BE2C (cell line): ENCODE data around the gene DTHD1.

Experiments
- DNase-seq: peaks from one replicate; pipeline ENCODE4 v3.0.0-alpha.2; 2020
- H3K27me3 ChIP-seq: fragments of 250-450 bp; sonication (Bioruptor Pico); 2 replicates; pipeline ENCODE4 v1.5.1; 2020; ENCODE audit warnings: mild to moderate bottlenecking
- H3K36me3 ChIP-seq: fragments of 250-450 bp; sonication (Bioruptor Pico); 2 replicates; pipeline ENCODE4 v1.5.1; 2020; ENCODE audit warnings: mild to moderate bottlenecking
- H3K4me1 ChIP-seq: fragments of 250-450 bp; sonication (Bioruptor Pico); 2 replicates; pipeline ENCODE4 v1.5.1; 2020
- H3K4me3 ChIP-seq: 2 replicates; pipeline ENCODE4 v1.5.1; 2011; ENCODE audit warnings: low read depth, low read length
- H3K9me3 ChIP-seq: fragments of 250-450 bp; sonication (Bioruptor Pico); 2 replicates; pipeline ENCODE4 v1.5.1; 2020
- CTCF ChIP-seq: IDR thresholded peaks from 2 replicates; pipeline ENCODE4 v1.5.1; 2012; ENCODE audit warnings: mild to moderate bottlenecking, low read depth, low read length

The DTHD1 gene

DNA sequence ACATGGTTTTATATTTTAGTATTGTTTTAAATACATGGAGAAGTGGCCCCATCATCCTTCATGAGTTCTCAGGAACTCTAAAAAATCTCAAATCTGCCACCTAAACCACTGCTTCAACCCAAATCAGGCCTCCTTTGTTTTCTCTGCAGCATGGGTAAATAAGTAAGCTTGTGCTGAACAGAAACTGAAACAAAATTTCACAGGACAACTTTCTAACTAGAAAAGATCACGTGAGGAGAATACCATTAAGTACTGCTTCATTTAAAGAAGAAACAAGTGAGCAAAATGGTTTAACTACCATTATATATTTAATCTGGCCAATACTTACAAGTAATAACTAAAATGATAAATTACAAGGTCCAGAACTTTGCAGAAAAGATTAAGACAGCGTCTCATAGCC lies 39.6 kb upstream of the DTHD1 start:
- DNase-seq = no peak
- H3K4me1 ChIP-seq = no peaks in the 10 kb centered on the region
- no peaks in the 10 kb centered on the region for H3K36me3 ChIP-seq
- H3K4me3 ChIP-seq = no peak overlapping the region
- peaks cover 18% of the 10 kb centered on the region for H3K27me3 ChIP-seq
- TF ChIP-seq CTCF = no peak
- no peaks in the 10 kb centered on the region for H3K9me3 ChIP-seq

DNA sequence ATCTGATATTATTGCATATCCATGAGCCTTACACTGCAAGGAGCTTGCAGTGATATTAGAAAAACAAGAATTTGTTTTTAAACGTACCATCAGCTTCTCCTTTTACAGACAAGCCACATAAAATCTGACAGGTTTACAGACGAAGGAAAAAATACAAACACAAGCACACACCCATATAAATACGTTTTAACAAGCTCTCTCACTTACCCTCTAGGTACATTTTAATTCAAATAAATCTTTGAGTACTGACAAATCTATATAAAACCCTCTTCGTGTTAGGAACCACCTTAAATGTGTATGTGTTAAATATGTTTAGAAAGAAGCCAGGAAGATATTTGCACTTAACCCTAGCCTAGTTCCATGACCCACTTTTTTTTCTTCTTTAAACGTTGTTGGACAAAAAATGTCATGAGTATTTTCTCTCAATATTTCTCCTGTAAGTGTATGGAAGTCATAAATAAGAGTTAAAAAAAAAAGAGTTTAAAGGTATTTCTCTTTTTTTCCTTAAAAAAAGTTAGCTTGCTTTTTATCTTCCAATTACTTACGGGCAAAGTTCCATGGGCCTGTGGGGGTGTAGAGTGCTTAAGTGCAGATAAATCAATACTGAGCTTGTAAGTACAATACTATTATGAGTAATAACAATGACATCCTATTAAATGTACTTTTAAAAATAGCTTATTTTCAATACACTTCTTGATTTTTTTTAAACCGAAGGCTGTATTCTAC lies 38.6 kb upstream of the DTHD1 start:
- no peak for DNase-seq
- Histone ChIP-seq H3K27me3 (peaks cover 18% of the 10 kb centered on the region), H3K4me1 (no peaks in the 10 kb centered on the region), H3K4me3 (no peak overlapping the region), H3K9me3 (no peaks in the 10 kb centered on the region), H3K36me3 (no peaks in the 10 kb centered on the region)
- TF ChIP-seq CTCF = no peak

- H3K27me3 ChIP-seq = peaks cover 18% of the 10 kb centered on the region
- peak overlapping the region; percentile 20; the same call in 1 of the 2 replicates for H3K4me3 ChIP-seq
- no peaks in the 10 kb centered on the region for H3K36me3 ChIP-seq
- no peaks in the 10 kb centered on the region for H3K9me3 ChIP-seq
- DNase-seq = no peak
- TF ChIP-seq CTCF = no peak
- no peaks in the 10 kb centered on the region for H3K4me1 ChIP-seq
These were observed 37.8 kb upstream of the DTHD1 start for GRCh38 chr4:36243355-36244256.

- Histone ChIP-seq H3K27me3 (peaks cover 18% of the 10 kb centered on the region), H3K4me3 (peak within 1 kb of the TSS; percentile 20; the same call in 1 of the 2 replicates), H3K4me1 (no peaks in the 10 kb centered on the region), H3K9me3 (no peaks in the 10 kb centered on the region), H3K36me3 (no peaks in the 10 kb centered on the region)
- TF ChIP-seq CTCF = no peak
- no peak for DNase-seq
These were observed 36.9 kb upstream of the DTHD1 start, which contains the start of gene ARAP2 for GRCh38 chr4:36244257-36245082. Gene ARAP2 (minus strand): TSS chr4:36244514. CDS start chr4:36229486, 15,028 bp downstream.

DNA sequence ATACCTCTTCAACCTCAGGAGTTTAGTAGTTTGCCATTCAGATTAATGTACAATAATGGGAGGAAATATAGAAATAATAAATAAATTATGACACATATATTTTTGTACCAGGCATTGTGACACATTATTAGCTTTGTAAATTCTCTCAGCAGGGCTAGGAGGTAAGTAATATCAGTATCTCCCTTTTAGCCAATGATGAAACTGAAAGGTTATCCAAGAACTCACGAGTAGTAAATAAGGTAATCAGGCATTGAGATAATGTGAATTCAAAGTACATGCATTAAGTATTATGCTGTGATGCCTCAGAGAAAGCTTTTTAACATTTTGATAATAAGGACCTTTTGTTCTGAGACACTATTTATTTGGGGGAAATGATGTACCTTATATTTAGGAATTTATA lies 31.8 kb upstream of the DTHD1 start:
- H3K9me3 ChIP-seq = no peaks in the 10 kb centered on the region
- DNase-seq = no peak
- no peaks in the 10 kb centered on the region for H3K4me1 ChIP-seq
- no peak overlapping the region for H3K4me3 ChIP-seq
- H3K27me3 ChIP-seq = peaks cover 4% of the 10 kb centered on the region
- no peak for TF ChIP-seq CTCF
- no peaks in the 10 kb centered on the region for H3K36me3 ChIP-seq
